Naive thymus-derived CD4-positive, alpha-beta T cell (primary cell): ENCODE data around the gene PDZD2. TPM values are rescaled to one million over a fixed set of nuclear protein-coding genes. Genes with fewer than 3 reads are reported as not detected.

Source experiments
- ATAC-seq: fragments of 150-1000 bp; cut with Tn5 transposase; 2 replicates; pipeline ENCODE4 v1.10.0; 2021; ENCODE audit warnings: mild to moderate bottlenecking, moderate library complexity
- CTCF ChIA-PET: fragments of 350-600 bp; sonication (Branson Sonifier 250); formaldehyde crosslinking; loops from one replicate; lab custom pipeline; 2021; ENCODE audit warnings: antibody characterized with exemption; lab: Charles Lee
- POLR2A ChIA-PET: fragments of 350-600 bp; sonication (Branson Sonifier 250); formaldehyde crosslinking; loops from one replicate; lab custom pipeline; 2021; ENCODE audit warnings: antibody characterized with exemption, inconsistent platforms; lab: Charles Lee
- DNase-seq, 9 donors: peaks; one replicate each; pipeline versions ENCODE4 v3.0.0 to v3.0.0-alpha.2; 2020 to 2022; ENCODE audit warnings: mixed read lengths in 1 of 9
- H3K27ac ChIP-seq: one replicate; pipeline ENCODE4 v1.7.0; 2013; ENCODE audit warnings: mild to moderate bottlenecking, low read depth, low read length, moderate library complexity
- H3K27me3 ChIP-seq, 2 donors: one replicate each; pipeline ENCODE4 v1.7.0; 2013; ENCODE audit warnings: low read length in 2 of 2, mild to moderate bottlenecking in 2 of 2, moderate library complexity in 2 of 2; ENCODE audit not compliant: control insufficient read depth in 2 of 2, insufficient read depth in 2 of 2
- H3K36me3 ChIP-seq, 3 experiments: 1 replicate in 2 of 3; 2 replicates in 1 of 3; pipeline ENCODE4 v1.7.0; 2013; ENCODE audit warnings: low read length in 3 of 3, mild to moderate bottlenecking in 3 of 3, moderate library complexity in 1 of 3; ENCODE audit not compliant: insufficient read depth in 3 of 3, control insufficient read depth in 2 of 3
- H3K4me1 ChIP-seq, 2 donors: one replicate each; pipeline ENCODE4 v1.7.0; 2013; ENCODE audit warnings: low read length in 2 of 2, mild to moderate bottlenecking in 2 of 2, moderate library complexity in 1 of 2; ENCODE audit not compliant: control insufficient read depth in 2 of 2, insufficient read depth in 2 of 2
- H3K4me3 ChIP-seq: 2 replicates; pipeline ENCODE4 v1.7.0; 2013; ENCODE audit warnings: mild to moderate bottlenecking, low read length
- H3K9me3 ChIP-seq, 3 experiments: 1 replicate in 2 of 3; 2 replicates in 1 of 3; pipeline ENCODE4 v1.7.0; 2013; ENCODE audit warnings: low read length in 3 of 3; ENCODE audit not compliant: control insufficient read depth in 2 of 3
- H3K27ac Mint-ChIP-seq, 9 donors: one replicate each; pipeline ENCODE4 v1.8.0; 2020 to 2022; ENCODE audit warnings: mixed read lengths in 9 of 9, mild to moderate bottlenecking in 8 of 9, moderate library complexity in 5 of 9, inconsistent platforms in 2 of 9
- H3K27me3 Mint-ChIP-seq, 5 donors: one replicate each; pipeline ENCODE4 v1.8.0; 2021 to 2022; ENCODE audit warnings: mixed read lengths in 5 of 5, mild to moderate bottlenecking in 1 of 5
- H3K36me3 Mint-ChIP-seq, 5 donors: one replicate each; pipeline ENCODE4 v1.8.0; 2020 to 2022; ENCODE audit warnings: mixed read lengths in 5 of 5, mild to moderate bottlenecking in 3 of 5, inconsistent platforms in 1 of 5
- H3K4me1 Mint-ChIP-seq, 7 donors: one replicate each; pipeline ENCODE4 v1.8.0; 2020 to 2022; ENCODE audit warnings: mixed read lengths in 7 of 7, mild to moderate bottlenecking in 3 of 7, inconsistent platforms in 1 of 7
- H3K4me3 Mint-ChIP-seq, 10 donors: one replicate each; pipeline ENCODE4 v1.8.0; 2020 to 2022; ENCODE audit warnings: mild to moderate bottlenecking in 10 of 10, mixed read lengths in 10 of 10, moderate library complexity in 6 of 10, inconsistent platforms in 2 of 10
- H3K9me3 Mint-ChIP-seq, 11 donors: one replicate each; pipeline ENCODE4 v1.8.0; 2020 to 2022; ENCODE audit warnings: mixed read lengths in 11 of 11, mild to moderate bottlenecking in 4 of 11, inconsistent platforms in 1 of 11, moderate library complexity in 1 of 11
- intact Hi-C, 2 donors: fragments of 100-400 bp; cut with micrococcal nuclease; formaldehyde crosslinking; loops; one replicate each; pipeline ENCODE4 v1.15.1; 2023
- polyA plus RNA-seq, 2 donors: library from polyadenylated mRNA; unstranded; fragments of 300-500 nt; fragmentation: Illumina TruSeq; gene quantifications; one replicate each; pipeline ENCODE4 v1.2.3, GENCODE V29; 2021
- total RNA-seq, 6 experiments: library from RNA in 5 of 6; stranded (reverse) in 5 of 6; gene quantifications; 1 replicate in 5 of 6; 2 replicates in 1 of 6; pipeline ENCODE4 v1.2.3 and lab custom pipeline; 2021 to 2026

Gene PDZD2
- total and polyA plus RNA-seq, 7 experiments from 2014 or later: 1.1 to 2.7 (median 1.3) TPM; not detected in 1

GRCh38 chr5:32055891-32056866 is 417.2 kb downstream of the PDZD2 start:
- H3K36me3 Mint-ChIP-seq: peaks cover 0 to 28% (median 23%) of the 10 kb centered on the region in 5 donors
- intact Hi-C loops: no loop called here
- ATAC-seq (no peak), DNase-seq (no peak)
- Histone ChIP-seq H3K9me3 (no peaks in the 10 kb centered on the region), H3K4me3 (no peak overlapping the region), H3K4me1 (no peaks in the 10 kb centered on the region), H3K36me3 (no peaks in the 10 kb centered on the region), H3K27ac (no peak overlapping the region), H3K27me3 (no peaks in the 10 kb centered on the region)
- H3K9me3 Mint-ChIP-seq: no peaks in the 10 kb centered on the region
- no peak overlapping the region for H3K27ac Mint-ChIP-seq
- no peaks in the 10 kb centered on the region for H3K4me1 Mint-ChIP-seq
- H3K4me3 Mint-ChIP-seq: no peak overlapping the region
- ChIA-PET POLR2A (no interaction called here), CTCF (interaction anchor here (0.7 kb wide), 1 partner anchor 27 kb away, joined by 3 read pairs; no protein-coding TSS in a partner anchor)
- H3K27me3 Mint-ChIP-seq: no peaks in the 10 kb centered on the region

DNA sequence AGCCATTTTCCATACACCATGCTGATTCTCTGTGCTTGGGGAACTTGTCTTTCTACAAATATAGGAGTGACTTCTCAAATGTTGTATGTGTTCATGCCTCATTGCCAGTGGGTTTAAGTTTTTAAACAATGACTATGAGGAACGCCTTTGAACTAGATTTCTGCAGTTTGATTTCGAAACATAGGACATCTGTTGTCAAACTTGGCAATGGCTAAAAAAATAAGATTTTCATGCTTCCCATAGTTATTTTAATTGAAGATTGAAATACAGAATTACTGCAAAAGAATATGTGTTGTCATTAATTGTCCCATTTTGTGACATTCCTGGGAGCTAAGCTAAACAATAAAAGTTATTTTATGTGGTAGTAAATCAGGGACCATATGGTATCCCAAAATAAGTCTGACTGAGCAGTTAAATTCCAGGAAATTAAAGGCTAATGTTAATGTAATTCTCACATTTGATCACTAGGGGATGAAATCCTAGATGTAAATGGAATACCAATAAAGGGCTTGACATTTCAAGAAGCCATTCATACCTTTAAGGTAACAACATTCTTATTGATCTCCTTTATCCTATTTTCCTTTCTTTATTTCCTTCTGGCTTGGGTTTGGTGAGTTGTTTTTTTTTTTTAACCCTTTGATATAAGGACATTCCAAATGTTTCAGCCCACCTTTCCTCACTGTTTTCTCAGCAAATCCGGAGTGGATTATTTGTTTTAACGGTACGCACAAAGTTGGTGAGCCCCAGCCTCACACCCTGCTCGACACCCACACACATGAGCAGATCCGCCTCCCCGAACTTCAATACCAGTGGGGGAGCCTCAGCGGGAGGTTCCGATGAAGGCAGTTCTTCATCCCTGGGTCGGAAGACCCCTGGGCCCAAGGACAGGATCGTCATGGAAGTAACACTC is 418.5 kb downstream of the PDZD2 start:
- POLR2A ChIA-PET: interaction anchor here (0.7 kb wide), 1 partner anchor 10 kb away, joined by 3 read pairs; no protein-coding TSS in a partner anchor
- Mint-ChIP-seq H3K36me3 (peaks cover 0 to 27% (median 20%) of the 10 kb centered on the region in 5 donors), H3K27me3 (no peaks in the 10 kb centered on the region), H3K27ac (no peak overlapping the region), H3K9me3 (no peaks in the 10 kb centered on the region), H3K4me3 (no peak overlapping the region), H3K4me1 (no peaks in the 10 kb centered on the region)
- Histone ChIP-seq H3K4me3 (no peak overlapping the region), H3K36me3 (no peaks in the 10 kb centered on the region), H3K9me3 (no peaks in the 10 kb centered on the region), H3K4me1 (no peaks in the 10 kb centered on the region), H3K27me3 (no peaks in the 10 kb centered on the region), H3K27ac (no peak overlapping the region)
- no peak for DNase-seq
- CTCF ChIA-PET: no interaction called here
- no peak for ATAC-seq
- intact Hi-C loops: no loop called here

DNA sequence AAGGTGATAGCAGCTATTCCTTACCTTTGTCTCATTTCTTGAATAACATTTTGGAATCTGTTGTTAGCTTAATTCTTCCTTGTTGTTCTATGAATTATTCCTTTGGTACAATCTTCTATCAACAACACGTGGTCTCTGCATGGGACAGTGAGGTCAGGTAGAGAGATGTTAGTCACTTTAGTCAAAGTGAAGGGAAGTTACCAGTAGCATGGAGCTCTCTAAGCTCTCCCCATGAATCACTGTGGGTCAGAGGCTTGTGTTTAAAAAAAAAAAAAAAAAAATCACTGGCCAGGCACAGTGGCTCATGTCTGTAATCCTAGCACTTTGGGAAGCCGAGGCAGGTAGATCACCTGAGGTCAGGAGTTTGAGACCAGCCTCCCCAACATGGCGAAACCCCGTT is 419.2 kb downstream of the PDZD2 start:
- H3K4me3 Mint-ChIP-seq: no peak overlapping the region
- H3K9me3 Mint-ChIP-seq: no peaks in the 10 kb centered on the region
- H3K27ac ChIP-seq: no peak overlapping the region
- ChIA-PET CTCF (no interaction called here), POLR2A (interaction anchor here (0.7 kb wide), 1 partner anchor 10 kb away, joined by 3 read pairs; no protein-coding TSS in a partner anchor)
- H3K27ac Mint-ChIP-seq: no peak overlapping the region
- no peaks in the 10 kb centered on the region for H3K36me3 ChIP-seq
- H3K27me3 Mint-ChIP-seq: no peaks in the 10 kb centered on the region
- no peaks in the 10 kb centered on the region for H3K4me1 Mint-ChIP-seq
- ATAC-seq (no peak), DNase-seq (no peak)
- intact Hi-C loops: no loop called here
- no peaks in the 10 kb centered on the region for H3K4me1 ChIP-seq
- no peaks in the 10 kb centered on the region for H3K9me3 ChIP-seq
- H3K27me3 ChIP-seq: no peaks in the 10 kb centered on the region
- H3K4me3 ChIP-seq: no peak overlapping the region
- H3K36me3 Mint-ChIP-seq: peaks cover 0 to 27% (median 19%) of the 10 kb centered on the region in 5 donors

GRCh38 chr5:32058997-32059396 is 420.1 kb downstream of the PDZD2 start:
- no peaks in the 10 kb centered on the region for H3K27me3 ChIP-seq
- Mint-ChIP-seq H3K27me3 (no peaks in the 10 kb centered on the region), H3K4me1 (no peaks in the 10 kb centered on the region), H3K9me3 (no peaks in the 10 kb centered on the region), H3K27ac (peak overlapping the region in 2 of 9 donors; percentile 18 to 72), H3K36me3 (peaks cover 0 to 24% (median 17%) of the 10 kb centered on the region in 5 donors), H3K4me3 (no peak overlapping the region)
- ATAC-seq: no peak
- no peak for DNase-seq
- no peaks in the 10 kb centered on the region for H3K36me3 ChIP-seq
- no peak overlapping the region for H3K27ac ChIP-seq
- intact Hi-C loops: no loop called here
- ChIA-PET CTCF (interaction anchor here (0.6 to 0.9 kb wide), 2 partner anchors 18 to 422 kb away, joined by 3 read pairs; no protein-coding TSS in a partner anchor), POLR2A (no interaction called here)
- no peaks in the 10 kb centered on the region for H3K4me1 ChIP-seq
- H3K4me3 ChIP-seq: no peak overlapping the region
- no peaks in the 10 kb centered on the region for H3K9me3 ChIP-seq

GRCh38 chr5:32059761-32060530 is 421.0 kb downstream of the PDZD2 start:
- no peaks in the 10 kb centered on the region for H3K4me1 Mint-ChIP-seq

DNA sequence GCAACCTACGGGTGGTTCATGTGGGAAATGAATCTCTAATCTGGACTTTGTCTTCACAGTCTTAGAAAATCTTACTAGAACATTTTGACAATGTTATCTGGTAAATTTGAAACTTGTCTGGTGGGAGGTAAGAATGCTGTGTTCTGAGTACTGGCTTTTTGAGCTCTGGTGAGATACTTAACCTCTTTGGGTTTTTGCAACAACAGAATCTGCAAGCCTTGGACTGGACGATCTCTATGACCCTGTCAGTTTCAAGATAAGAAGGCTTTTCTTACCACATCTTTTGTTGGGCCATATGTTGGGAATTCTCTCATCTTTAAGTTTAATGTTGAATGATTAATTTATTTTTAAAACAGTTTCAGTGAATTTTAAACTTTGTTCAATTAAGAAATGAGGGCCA is 422.3 kb downstream of the PDZD2 start:
- DNase-seq (no peak), ATAC-seq (no peak)
- ChIA-PET POLR2A (no interaction called here), CTCF (no interaction called here)
- Histone ChIP-seq H3K27ac (no peak overlapping the region), H3K36me3 (no peaks in the 10 kb centered on the region), H3K4me1 (no peaks in the 10 kb centered on the region), H3K9me3 (no peaks in the 10 kb centered on the region), H3K4me3 (no peak overlapping the region), H3K27me3 (no peaks in the 10 kb centered on the region)
- no peak overlapping the region for H3K4me3 Mint-ChIP-seq
- H3K4me1 Mint-ChIP-seq: no peaks in the 10 kb centered on the region
- intact Hi-C loops: no loop called here
- H3K9me3 Mint-ChIP-seq: no peaks in the 10 kb centered on the region
- no peaks in the 10 kb centered on the region for H3K27me3 Mint-ChIP-seq
- no peak overlapping the region for H3K27ac Mint-ChIP-seq
- peaks cover 0 to 26% (median 20%) of the 10 kb centered on the region in 5 donors for H3K36me3 Mint-ChIP-seq

More at GRCh38 chr5:32059761-32060530, 421.0 kb downstream of the PDZD2 start:
- CTCF ChIA-PET: interaction anchor here (0.9 kb wide), 1 partner anchor 17 kb away, joined by 3 read pairs; no protein-coding TSS in a partner anchor
- no peaks in the 10 kb centered on the region for H3K27me3 Mint-ChIP-seq
- no peaks in the 10 kb centered on the region for H3K36me3 ChIP-seq
- ATAC-seq (no peak), DNase-seq (no peak)
- H3K9me3 ChIP-seq: no peaks in the 10 kb centered on the region
- H3K27ac ChIP-seq: no peak overlapping the region
- no peaks in the 10 kb centered on the region for H3K27me3 ChIP-seq
- H3K27ac Mint-ChIP-seq: no peak overlapping the region
- H3K9me3 Mint-ChIP-seq: no peaks in the 10 kb centered on the region
- H3K4me1 ChIP-seq: no peaks in the 10 kb centered on the region
- no peak overlapping the region for H3K4me3 Mint-ChIP-seq
- H3K36me3 Mint-ChIP-seq: peaks cover 0 to 24% (median 19%) of the 10 kb centered on the region in 5 donors
- POLR2A ChIA-PET: no interaction called here
- intact Hi-C loops: no loop called here
- no peak overlapping the region for H3K4me3 ChIP-seq
